Spleen (tissue), 7 donors: Measurements from ENCODE around the gene PTPRE.

Source experiments
- POLR2A ChIP-seq, 3 donors: fragments of 450-650 bp; IDR thresholded peaks; one replicate each; pipeline ENCODE4 v1.5.1; 2017; ENCODE audit warnings: antibody characterized with exemption in 3 of 3, mild to moderate bottlenecking in 1 of 3
- POLR2AphosphoS5 ChIP-seq, 3 donors: sonication (generic); formaldehyde crosslinking; IDR thresholded peaks; one replicate each; pipeline ENCODE4 v1.5.1; 2017; ENCODE audit warnings: antibody characterized with exemption in 3 of 3
- TF ChIP-seq, protein P1 (sequence below), 11 experiments: fragments of 200-600 bp in 7 of 11; fragments of 450-650 bp in 4 of 11; sonication (generic) in 4 of 11; IDR thresholded peaks in 8 of 11; conservative IDR thresholded peaks in 3 of 11; 1 replicate in 7 of 11; 2 replicates in 4 of 11; pipeline versions ENCODE4 v1.4.0 to v1.8.0; 2016 to 2021; ENCODE audit warnings: antibody characterized with exemption in 11 of 11, inconsistent platforms in 4 of 11, mild to moderate bottlenecking in 1 of 11
- donor health status: DM: no; HTN: no; CAD: no; lungs with moderate emphysema.
- donor health status: DM: no; HTN: no; CAD: no.
- donor health status: DM: no; HTN: no; CAD: no.

- TF ChIP-seq, protein P1, sequence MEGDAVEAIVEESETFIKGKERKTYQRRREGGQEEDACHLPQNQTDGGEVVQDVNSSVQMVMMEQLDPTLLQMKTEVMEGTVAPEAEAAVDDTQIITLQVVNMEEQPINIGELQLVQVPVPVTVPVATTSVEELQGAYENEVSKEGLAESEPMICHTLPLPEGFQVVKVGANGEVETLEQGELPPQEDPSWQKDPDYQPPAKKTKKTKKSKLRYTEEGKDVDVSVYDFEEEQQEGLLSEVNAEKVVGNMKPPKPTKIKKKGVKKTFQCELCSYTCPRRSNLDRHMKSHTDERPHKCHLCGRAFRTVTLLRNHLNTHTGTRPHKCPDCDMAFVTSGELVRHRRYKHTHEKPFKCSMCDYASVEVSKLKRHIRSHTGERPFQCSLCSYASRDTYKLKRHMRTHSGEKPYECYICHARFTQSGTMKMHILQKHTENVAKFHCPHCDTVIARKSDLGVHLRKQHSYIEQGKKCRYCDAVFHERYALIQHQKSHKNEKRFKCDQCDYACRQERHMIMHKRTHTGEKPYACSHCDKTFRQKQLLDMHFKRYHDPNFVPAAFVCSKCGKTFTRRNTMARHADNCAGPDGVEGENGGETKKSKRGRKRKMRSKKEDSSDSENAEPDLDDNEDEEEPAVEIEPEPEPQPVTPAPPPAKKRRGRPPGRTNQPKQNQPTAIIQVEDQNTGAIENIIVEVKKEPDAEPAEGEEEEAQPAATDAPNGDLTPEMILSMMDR (IDR thresholded peaks at IDR 0.05 in 8 of 11, conservative IDR thresholded peaks at IDR 0.05 in 3 of 11) = no peak
- no peak for TF ChIP-seq POLR2A (IDR thresholded peaks at IDR 0.05)
- no peak for TF ChIP-seq POLR2AphosphoS5 (IDR thresholded peaks at IDR 0.05)
Observed at GRCh38 chr10:127866276-127867013, 40.5 kb upstream of the PTPRE start.
